ENCODE results near the gene TASP1.
"Not testable (repeated sequence)": the region's sequence is repeated elsewhere in the genome, so short reads cannot be mapped to it uniquely, and the experiment has no call there.

- not testable (repeated sequence) for TF ChIP-seq HDGF (IDR thresholded peaks at IDR 0.05; ENCODE audit: borderline replicate concordance); ARNT (IDR thresholded peaks at IDR 0.05); L3MBTL2 (conservative IDR thresholded peaks at IDR 0.05); SUZ12 (IDR thresholded peaks at IDR 0.05); LEF1 (IDR thresholded peaks at IDR 0.05; ENCODE audit: borderline replicate concordance); ELF4 (IDR thresholded peaks at IDR 0.05); FOXM1 (IDR thresholded peaks at IDR 0.05; ENCODE audit: borderline replicate concordance); NFRKB (IDR thresholded peaks at IDR 0.05); FOXK2 (IDR thresholded peaks at IDR 0.05); SP1 (IDR thresholded peaks at IDR 0.05); FOXA1 (IDR thresholded peaks at IDR 0.05)
- TF ChIP-seq, protein P1, sequence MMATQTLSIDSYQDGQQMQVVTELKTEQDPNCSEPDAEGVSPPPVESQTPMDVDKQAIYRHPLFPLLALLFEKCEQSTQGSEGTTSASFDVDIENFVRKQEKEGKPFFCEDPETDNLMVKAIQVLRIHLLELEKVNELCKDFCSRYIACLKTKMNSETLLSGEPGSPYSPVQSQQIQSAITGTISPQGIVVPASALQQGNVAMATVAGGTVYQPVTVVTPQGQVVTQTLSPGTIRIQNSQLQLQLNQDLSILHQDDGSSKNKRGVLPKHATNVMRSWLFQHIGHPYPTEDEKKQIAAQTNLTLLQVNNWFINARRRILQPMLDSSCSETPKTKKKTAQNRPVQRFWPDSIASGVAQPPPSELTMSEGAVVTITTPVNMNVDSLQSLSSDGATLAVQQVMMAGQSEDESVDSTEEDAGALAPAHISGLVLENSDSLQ (IDR thresholded peaks at IDR 0.05): not testable (repeated sequence)
Observed at GRCh38 chr20:13618456-13618855, 20.3 kb downstream of the TASP1 start.

All from HEK293T (cell line).